Endothelial cell (in vitro differentiated cells): ENCODE data around the gene EXD1. TPM values are rescaled to one million over a fixed set of nuclear protein-coding genes. Genes with fewer than 3 reads are reported as not detected.

Experiments
- DNase-seq: peaks from one replicate; pipeline ENCODE4 v3.0.0; 2021; ENCODE audit warnings: low spot score
- H3K27ac Mint-ChIP-seq: one replicate; pipeline ENCODE4 v1.8.0; 2021; ENCODE audit warnings: mixed read lengths, inconsistent platforms; ENCODE audit not compliant: unreplicated experiment
- H3K27me3 Mint-ChIP-seq: one replicate; pipeline ENCODE4 v1.8.0; 2021; ENCODE audit warnings: mild to moderate bottlenecking, moderate library complexity, mixed read lengths, inconsistent platforms; ENCODE audit not compliant: unreplicated experiment
- H3K36me3 Mint-ChIP-seq: one replicate; pipeline ENCODE4 v1.8.0; 2021; ENCODE audit warnings: mild to moderate bottlenecking, low read depth, mixed read lengths, inconsistent platforms; ENCODE audit not compliant: unreplicated experiment
- H3K4me1 Mint-ChIP-seq: one replicate; pipeline ENCODE4 v1.8.0; 2021; ENCODE audit warnings: mild to moderate bottlenecking, mixed read lengths, inconsistent platforms; ENCODE audit not compliant: unreplicated experiment
- H3K4me3 Mint-ChIP-seq: one replicate; pipeline ENCODE4 v1.8.0; 2021; ENCODE audit warnings: mild to moderate bottlenecking, mixed read lengths, inconsistent platforms; ENCODE audit not compliant: unreplicated experiment
- H3K9me3 Mint-ChIP-seq: one replicate; pipeline ENCODE4 v1.8.0; 2021; ENCODE audit warnings: mixed read lengths, inconsistent platforms; ENCODE audit not compliant: unreplicated experiment
- CTCF ChIP-seq: fragments of 200-600 bp; sonication (generic); IDR thresholded peaks from one replicate; pipeline ENCODE4 v1.5.0; 2021; ENCODE audit warnings: antibody characterized with exemption; ENCODE audit not compliant: unreplicated experiment
- total RNA-seq: library from RNA; stranded (reverse); fragmentation: NEBNext Ultra II Directional; extraction: Animal tissue kit (Norgen Biotek cat#: 25700); gene quantifications from one replicate; pipeline ENCODE4 v1.2.1, GENCODE V29; 2021; ENCODE audit not compliant: unreplicated experiment

The EXD1 gene
- total RNA-seq, 1 donor from 2014 or later = not detected

DNA sequence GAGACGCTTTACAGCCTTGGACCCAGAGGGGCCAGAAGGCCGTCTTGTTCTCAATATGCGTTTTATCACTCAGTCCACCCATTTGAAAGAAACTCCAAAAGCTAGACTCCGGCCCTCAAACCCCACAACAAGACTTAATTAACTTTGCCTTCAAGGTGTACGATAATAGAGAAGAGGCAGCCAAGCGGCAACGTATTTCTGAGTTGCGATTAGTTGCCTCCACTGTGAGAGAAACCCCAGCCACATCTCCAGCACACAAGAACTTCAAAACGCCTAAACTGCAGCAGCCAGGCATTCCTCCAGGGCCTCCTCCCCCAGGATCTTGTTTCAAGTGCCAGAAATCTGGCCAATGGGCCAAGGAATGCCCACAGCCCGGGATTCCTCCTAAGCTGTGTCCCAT is 97.1 kb downstream of the EXD1 start:
- no peak for DNase-seq
- no peak for TF ChIP-seq CTCF
- no peak overlapping the region for H3K4me3 Mint-ChIP-seq
- H3K27ac Mint-ChIP-seq = no peak overlapping the region
- no peaks in the 10 kb centered on the region for H3K9me3 Mint-ChIP-seq
- H3K4me1 Mint-ChIP-seq = no peaks in the 10 kb centered on the region
- no peaks in the 10 kb centered on the region for H3K36me3 Mint-ChIP-seq
- peaks cover 1% of the 10 kb centered on the region for H3K27me3 Mint-ChIP-seq

Other genes starting within 250 kb of the EXD1 start
- 26.6 TPM for gene INO80, start 114.5 kb downstream of the EXD1 start, total RNA-seq
- 132 TPM for gene CHP1, start 511 bp upstream of the EXD1 start, total RNA-seq
- 2.7 TPM for gene OIP5, start 101.8 kb upstream of the EXD1 start, total RNA-seq
- 16.9 TPM for gene NUSAP1, start 102.1 kb upstream of the EXD1 start, total RNA-seq
- 16.0 TPM for gene NDUFAF1, start 171.7 kb upstream of the EXD1 start, total RNA-seq
- gene RTF1, start 186.3 kb upstream of the EXD1 start, total RNA-seq = 60.8 TPM